Lower leg skin (tissue), 4 donors: ENCODE data around the gene ABCC1. TPM values are rescaled to one million over a fixed set of nuclear protein-coding genes. Genes with fewer than 3 reads are reported as not detected.

ENCODE experiments used
- DNase-seq, 2 donors: peaks; one replicate each; pipeline ENCODE4 v3.0.0-alpha.2; 2019; ENCODE audit warnings: low spot score in 2 of 2
- H3K4me3 ChIP-seq: fragments of 200-600 bp; sonication (generic); 2 replicates; pipeline ENCODE4 v1.5.1; 2017; ENCODE audit warnings: mild to moderate bottlenecking, low read depth; ENCODE audit not compliant: poor library complexity, severe bottlenecking
- CTCF ChIP-seq, 3 donors: fragments of 450-650 bp; IDR thresholded peaks; one replicate each; pipeline ENCODE4 v1.5.1; 2016; ENCODE audit warnings: antibody characterized with exemption in 3 of 3, mild to moderate bottlenecking in 3 of 3, moderate library complexity in 2 of 3
- POLR2A ChIP-seq, 2 donors: fragments of 450-650 bp; IDR thresholded peaks; one replicate each; pipeline ENCODE4 v1.6.1; 2016 to 2017; ENCODE audit warnings: antibody characterized with exemption in 2 of 2, mild to moderate bottlenecking in 1 of 2, moderate library complexity in 1 of 2
- WGBS, 2 donors: methylation state at CpG; one replicate each; pipeline ENCODE4 v1.1.5; 2018; 5-methylcytosine and 5-hydroxymethylcytosine counted together
- intact Hi-C: fragments of 100-400 bp; cut with DNase I; formaldehyde crosslinking; loops from one replicate; pipeline ENCODE4 v1.15.0; 2023; ENCODE audit warnings: low total_unique reads
- total RNA-seq, 4 donors: library from RNA; depleted of rRNA; stranded (reverse); fragments of >200 nt; gene quantifications; one replicate each; pipeline ENCODE4 v1.1.0, GENCODE V29; 2016

Gene ABCC1
- total RNA-seq, 4 donors from 2014 or later: 16.4 to 25.3 (median 21.8) TPM

- no peak for TF ChIP-seq CTCF (IDR thresholded peaks at IDR 0.05)
- TF ChIP-seq POLR2A (IDR thresholded peaks at IDR 0.05): no peak
- intact Hi-C loops: no loop called here
- no peak for DNase-seq
- 96 to 98% methylated on average over 3 of the region's 3 CpGs for WGBS, 2 donors
- no peak overlapping the region for H3K4me3 ChIP-seq
Observed at GRCh38 chr16:16131204-16131603, 181.8 kb downstream of the ABCC1 start.

DNA sequence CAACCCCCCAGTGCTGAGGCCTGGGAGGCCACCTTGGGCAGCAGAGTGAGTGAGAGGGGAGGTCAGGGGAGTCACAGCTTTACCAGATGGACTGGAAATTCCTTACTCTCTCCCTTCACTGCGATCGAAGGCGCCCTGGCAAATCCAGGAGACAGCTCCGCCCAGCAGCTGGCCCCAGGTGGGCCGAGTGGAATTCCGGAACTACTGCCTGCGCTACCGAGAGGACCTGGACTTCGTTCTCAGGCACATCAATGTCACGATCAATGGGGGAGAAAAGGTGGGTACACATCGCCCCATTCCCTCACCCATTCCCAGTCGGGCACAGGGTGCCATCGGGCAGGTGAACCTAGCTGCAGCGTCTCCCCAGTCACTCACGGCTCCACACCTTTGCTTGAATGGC is 182.2 kb downstream of the ABCC1 start:
- TF ChIP-seq POLR2A (IDR thresholded peaks at IDR 0.05): no peak
- TF ChIP-seq CTCF (IDR thresholded peaks at IDR 0.05): no peak
- intact Hi-C loops: no loop called here
- H3K4me3 ChIP-seq: no peak overlapping the region
- WGBS, 2 donors: 96% methylated on average over 15 of the region's 15 CpGs
- DNase-seq: no peak

DNA sequence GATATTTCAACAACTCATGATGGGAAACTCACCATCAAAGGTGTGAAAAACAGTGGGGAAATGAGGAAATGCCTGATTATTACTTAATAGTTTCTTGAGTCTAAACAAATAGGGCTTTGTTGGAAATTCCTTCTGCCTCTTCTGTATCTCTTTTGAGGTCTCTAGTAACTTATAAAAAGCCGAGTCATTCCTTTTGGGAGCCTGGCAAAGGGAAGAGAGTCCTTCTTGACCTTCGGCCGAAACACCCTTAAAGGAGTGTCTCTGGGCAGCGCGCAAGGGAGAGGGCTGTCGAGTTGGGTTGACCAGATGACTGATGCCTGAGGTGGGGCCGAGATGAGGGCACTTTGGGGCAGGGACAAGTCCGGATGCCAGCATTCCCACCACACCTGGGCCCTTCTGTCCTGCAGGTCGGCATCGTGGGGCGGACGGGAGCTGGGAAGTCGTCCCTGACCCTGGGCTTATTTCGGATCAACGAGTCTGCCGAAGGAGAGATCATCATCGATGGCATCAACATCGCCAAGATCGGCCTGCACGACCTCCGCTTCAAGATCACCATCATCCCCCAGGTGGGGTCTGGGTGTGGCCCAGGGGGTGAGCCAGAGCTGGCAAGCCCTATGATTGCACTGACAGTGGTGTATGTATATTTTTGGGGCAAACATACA is 184.7 kb downstream of the ABCC1 start:
- intact Hi-C loops: no loop called here
- WGBS, 2 donors: 92 to 95% methylated on average over 20 to 21 of the region's 21 CpGs
- no peak for TF ChIP-seq CTCF (IDR thresholded peaks at IDR 0.05)
- TF ChIP-seq POLR2A (IDR thresholded peaks at IDR 0.05): no peak
- H3K4me3 ChIP-seq: no peak overlapping the region
- no peak for DNase-seq

- DNase-seq: no peak
- intact Hi-C loops: no loop called here
- 97% methylated on average over 6 of the region's 6 CpGs for WGBS, 2 donors
- no peak overlapping the region for H3K4me3 ChIP-seq
- TF ChIP-seq POLR2A (IDR thresholded peaks at IDR 0.05) (no peak), CTCF (IDR thresholded peaks at IDR 0.05) (no peak)
Observed at GRCh38 chr16:16136588-16136987, 187.2 kb downstream of the ABCC1 start.

DNA sequence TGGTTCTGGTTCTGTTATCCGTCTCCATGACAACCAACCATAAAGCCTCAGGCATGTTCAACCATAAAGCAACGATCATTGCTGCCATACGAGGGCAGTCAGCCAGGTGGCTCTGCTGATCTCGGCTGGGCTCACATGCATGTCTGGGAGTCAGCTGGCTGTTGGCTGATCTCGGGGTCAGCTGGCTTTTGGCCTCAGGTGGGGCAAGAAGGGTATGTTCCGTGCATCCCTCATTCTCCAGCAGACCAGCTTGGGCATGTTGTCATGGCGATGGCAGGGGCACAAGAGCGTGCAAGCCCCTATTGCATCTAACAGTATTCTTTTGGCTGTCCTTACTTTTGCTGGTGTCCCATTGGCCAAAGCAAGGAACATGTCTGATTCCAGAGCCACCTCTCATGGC is 187.7 kb downstream of the ABCC1 start:
- no peak overlapping the region for H3K4me3 ChIP-seq
- no peak for DNase-seq
- intact Hi-C loops: no loop called here

More for the DNA sequence above, 187.7 kb downstream of the ABCC1 start:
- TF ChIP-seq POLR2A (IDR thresholded peaks at IDR 0.05) (no peak), CTCF (IDR thresholded peaks at IDR 0.05) (no peak)
- WGBS, 2 donors: 65 to 74% methylated on average over 8 of the region's 8 CpGs
